T47D (cell line): ENCODE results near the gene HSD17B1.
"Not testable (repeated sequence)": the region's sequence is repeated elsewhere in the genome, so short reads cannot be mapped to it uniquely, and the experiment has no call there.

ENCODE experiments used
- DNase-seq, 2 experiments: peaks; one replicate each; pipeline versions ENCODE4 v3.0.0 to v3.0.0-alpha.2; 2011 to 2012; ENCODE audit warnings: low read depth in 1 of 2, low spot score in 1 of 2
- JUND ChIP-seq: IDR thresholded peaks from 2 replicates; pipeline ENCODE4 v1.6.1; 2012; ENCODE audit warnings: low read depth
- in situ Hi-C: cut with HindIII; loops from 2 replicates; pipeline ENCODE4 v1.10.0; 2016; ENCODE audit warnings: low sequenced_read_pairs, low pct_unique_long_range_greater_than_20kb

HSD17B1 gene

DNA sequence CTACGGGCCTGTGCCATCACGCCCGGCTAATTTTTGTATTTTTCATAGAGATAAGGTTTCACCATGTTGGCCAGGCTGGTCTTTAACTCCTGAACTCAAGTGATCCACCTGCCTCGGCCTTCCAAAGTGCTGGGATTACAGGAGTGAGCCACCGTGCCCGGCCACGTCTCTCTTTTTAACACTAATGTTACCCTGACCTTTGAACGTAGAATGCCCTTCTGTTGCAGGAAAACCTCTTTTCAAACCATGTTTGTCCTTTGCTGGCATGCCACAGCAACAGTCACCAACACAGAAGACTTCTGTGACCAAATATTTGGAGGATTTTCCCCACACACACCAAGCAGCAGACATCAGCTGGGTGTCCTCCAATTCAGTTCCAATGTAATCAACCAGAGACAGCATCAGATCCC, 7.8 kb upstream of the HSD17B1 start:
- TF ChIP-seq JUND = no peak
- in situ Hi-C loops = no loop called here
- DNase-seq = peak in 1 of 2 experiments; percentile 23

DNA sequence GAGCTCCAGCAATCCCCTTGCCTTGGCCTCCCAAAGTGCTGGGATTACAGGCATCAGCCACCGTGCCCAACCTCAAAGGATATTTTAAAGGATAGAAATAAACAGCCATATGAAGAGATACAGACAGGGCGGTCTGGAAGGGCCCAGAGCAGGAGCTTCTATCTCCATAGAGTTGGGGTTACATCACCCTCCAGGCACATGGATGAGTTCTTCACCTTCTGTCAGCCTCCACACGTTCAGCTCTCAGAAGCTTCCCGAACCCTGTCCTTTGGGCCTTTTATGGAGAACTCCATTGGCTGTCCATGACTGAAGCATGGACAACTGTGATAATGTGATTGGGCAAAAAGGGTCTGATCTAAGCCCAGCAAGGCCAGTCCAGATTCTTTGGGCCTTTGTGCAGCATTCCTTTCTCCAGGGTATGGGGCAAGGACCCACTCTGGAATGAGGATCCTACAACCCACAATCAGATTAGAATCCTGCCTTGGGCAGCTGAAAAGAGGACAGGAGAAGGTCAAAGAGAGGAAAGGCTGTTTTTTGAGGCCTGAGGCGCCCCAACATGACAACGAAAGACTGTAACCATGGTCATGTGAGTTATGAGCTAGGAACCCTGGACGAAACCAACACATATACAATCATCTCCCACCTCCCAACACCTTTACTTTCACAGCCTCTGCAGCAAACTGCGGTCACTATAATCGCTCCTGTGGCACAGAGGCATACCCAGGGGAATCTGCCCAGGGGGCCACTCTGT, 6.8 kb upstream of the HSD17B1 start:
- DNase-seq = peak in 1 of 2 experiments; percentile 96
- in situ Hi-C loops = not testable (repeated sequence)

DNA sequence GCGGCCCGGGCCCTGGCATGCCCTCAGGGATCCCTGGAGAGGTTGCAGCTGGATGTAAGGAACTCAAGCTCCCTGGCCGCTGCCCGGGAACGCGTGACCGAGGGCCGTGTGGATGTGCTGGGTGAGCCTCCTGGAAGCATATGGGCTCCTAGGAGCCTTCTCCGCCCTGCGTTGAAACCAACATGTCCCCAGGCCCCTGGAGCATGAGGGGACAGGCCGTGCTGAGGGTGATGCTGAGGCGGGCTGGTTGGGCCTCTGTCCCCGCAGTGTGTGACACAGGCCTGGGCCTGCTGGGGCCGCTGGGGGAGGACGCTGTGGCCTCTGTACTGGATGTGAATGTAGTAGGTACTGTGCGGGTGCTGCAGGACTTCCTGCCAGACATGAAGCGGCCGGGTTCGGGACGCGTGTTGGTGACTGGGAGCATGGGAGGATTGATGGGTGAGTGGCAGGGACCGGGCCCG, 5.7 kb upstream of the HSD17B1 start:
- peak in 1 of 2 experiments; percentile 53 for DNase-seq
- in situ Hi-C loops = no loop called here
- TF ChIP-seq JUND = no peak

DNA sequence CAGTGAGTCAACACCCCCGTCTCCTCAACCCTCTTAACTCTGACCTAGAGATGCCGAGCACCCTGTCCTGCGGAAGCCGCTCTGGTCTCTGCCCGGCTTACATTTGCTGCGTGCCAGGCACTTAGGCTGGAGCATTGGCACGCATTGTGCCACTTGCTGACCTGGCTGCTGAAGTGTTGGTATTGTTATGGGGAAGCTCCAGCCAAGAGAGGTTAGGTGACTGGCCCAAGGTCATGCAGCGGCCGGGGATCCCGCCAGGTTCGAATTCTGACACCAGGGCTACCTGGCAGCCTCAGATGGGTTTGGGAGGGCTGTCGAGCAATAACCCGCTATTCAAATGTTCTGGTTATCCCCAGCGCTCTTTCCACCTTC, 5.0 kb upstream of the HSD17B1 start:
- DNase-seq = peak in 1 of 2 experiments; percentile 18
- in situ Hi-C loops = no loop called here
- no peak for TF ChIP-seq JUND

DNA sequence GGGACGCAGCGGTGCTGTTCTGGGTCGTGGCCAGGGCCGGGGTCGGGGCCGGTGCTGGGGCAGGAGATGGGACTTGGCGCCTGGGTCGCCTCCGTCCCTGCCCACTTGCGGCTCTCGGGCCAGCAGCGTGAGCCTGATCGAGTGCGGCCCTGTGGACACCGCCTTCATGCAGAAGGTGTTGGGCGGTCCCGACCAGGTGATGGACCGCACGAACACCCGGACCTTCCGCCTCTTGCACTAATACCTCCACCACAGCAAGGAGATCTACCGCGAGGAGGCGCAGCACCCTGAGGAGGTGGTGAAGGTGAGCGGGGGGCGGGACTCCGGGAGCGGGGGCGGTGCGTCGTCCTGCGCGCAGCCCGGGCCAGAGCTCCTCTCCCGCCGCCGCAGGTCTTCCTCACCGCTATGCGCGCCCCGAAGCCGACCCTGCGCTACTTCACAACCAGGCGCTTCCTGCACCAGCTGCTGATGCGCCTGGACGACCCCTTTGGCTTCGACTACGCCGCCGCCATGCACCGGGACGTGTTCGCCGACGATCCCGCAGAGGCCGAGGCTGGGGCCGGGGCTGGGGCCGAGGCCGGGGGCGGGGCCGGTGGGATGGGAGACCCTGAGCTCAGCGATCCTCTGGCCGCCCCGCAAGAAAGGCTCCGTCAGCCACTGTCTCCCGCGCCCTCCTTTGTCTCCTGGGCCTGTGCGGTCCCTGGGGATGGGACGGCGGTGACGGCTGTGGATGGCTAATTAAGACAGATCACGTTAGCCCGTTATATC, 4.5 kb upstream of the HSD17B1 start:
- no peak for TF ChIP-seq JUND
- in situ Hi-C loops = no loop called here
- no peak for DNase-seq

DNA sequence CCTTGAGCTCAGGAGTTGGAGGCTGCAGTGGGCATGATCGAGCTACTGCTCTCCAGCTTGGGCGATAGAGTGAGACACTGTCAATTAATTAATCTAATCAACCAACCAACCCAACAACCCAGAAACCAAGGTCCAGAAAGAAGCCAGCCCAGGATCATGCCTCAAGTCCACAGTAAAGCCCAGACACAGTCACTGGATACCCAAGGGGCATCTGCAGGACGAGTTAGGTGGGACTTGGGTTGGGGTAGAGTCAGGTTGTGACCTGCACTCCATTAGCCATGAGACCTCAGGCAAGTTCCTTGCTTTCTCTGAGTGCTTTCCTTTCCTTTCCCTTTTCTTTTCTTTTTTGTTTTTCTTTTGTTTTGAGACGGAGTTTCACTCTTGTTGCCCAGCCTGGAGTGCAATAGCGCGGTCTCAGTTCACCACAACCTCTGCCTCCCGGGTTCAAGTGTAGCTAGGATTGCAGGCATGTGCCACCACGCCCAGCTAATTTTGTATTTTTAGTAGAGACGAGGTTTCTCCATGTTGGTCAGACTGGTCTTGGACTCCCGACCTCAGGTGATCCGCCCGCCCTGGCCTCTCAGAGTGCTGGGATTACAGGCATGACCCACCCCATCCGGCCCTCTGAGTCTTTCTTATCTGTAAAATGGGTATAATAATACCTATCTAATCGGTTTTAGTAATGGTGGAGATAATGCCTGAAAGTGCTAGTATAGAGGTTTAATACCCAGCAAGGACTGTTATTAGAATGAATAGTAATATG, 3.5 kb upstream of the HSD17B1 start:
- no peak for TF ChIP-seq JUND
- in situ Hi-C loops = no loop called here
- no peak for DNase-seq

DNA sequence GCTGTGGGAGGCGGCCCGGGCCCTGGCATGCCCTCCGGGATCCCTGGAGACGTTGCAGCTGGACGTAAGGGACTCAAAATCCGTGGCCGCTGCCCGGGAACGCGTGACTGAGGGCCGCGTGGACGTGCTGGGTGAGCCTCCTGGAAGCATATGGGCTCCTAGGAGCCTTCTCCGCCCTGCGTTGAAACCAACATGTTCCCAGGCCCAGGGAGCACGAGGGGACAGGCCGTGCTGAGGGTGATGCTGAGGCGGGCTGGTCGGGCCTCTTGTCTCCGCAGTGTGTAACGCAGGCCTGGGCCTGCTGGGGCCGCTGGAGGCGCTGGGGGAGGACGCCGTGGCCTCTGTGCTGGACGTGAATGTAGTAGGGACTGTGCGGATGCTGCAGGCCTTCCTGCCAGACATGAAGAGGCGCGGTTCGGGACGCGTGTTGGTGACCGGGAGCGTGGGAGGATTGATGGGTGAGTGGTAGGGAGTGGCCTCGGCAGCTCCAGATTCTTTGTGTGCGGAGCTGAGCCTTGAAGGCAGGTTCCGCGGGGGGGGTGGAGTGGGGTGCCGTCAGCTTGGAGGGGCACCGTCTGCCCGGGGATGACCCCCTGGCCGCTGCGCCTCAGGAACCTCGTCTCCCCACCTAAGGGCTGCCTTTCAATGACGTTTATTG, 567 bp downstream of the HSD17B1 start:
- in situ Hi-C loops = no loop called here
- peak in 1 of 2 experiments; percentile 84 for DNase-seq
- TF ChIP-seq JUND = no peak

DNA sequence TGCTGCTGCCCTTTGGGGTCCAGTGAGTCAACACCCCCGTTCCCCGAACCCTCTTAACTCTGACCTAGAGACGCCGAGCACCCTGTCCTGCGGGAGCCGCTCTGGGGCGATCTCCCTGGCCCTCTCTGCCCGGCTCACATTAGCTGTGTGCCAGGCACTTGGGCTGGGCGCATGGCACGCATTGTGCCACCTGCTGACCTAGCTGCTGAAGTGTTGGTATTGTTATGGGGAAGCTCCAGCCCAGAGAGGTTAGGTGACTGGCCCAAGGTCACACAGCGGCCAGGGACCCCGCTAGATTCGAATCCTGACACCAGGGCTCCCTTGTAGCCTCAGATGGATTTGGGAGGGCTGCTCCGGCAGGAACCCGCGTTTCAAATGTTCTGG, 1.1 kb downstream of the HSD17B1 start:
- no peak for TF ChIP-seq JUND
- in situ Hi-C loops = no loop called here
- peak in 1 of 2 experiments; percentile 84 for DNase-seq

DNA sequence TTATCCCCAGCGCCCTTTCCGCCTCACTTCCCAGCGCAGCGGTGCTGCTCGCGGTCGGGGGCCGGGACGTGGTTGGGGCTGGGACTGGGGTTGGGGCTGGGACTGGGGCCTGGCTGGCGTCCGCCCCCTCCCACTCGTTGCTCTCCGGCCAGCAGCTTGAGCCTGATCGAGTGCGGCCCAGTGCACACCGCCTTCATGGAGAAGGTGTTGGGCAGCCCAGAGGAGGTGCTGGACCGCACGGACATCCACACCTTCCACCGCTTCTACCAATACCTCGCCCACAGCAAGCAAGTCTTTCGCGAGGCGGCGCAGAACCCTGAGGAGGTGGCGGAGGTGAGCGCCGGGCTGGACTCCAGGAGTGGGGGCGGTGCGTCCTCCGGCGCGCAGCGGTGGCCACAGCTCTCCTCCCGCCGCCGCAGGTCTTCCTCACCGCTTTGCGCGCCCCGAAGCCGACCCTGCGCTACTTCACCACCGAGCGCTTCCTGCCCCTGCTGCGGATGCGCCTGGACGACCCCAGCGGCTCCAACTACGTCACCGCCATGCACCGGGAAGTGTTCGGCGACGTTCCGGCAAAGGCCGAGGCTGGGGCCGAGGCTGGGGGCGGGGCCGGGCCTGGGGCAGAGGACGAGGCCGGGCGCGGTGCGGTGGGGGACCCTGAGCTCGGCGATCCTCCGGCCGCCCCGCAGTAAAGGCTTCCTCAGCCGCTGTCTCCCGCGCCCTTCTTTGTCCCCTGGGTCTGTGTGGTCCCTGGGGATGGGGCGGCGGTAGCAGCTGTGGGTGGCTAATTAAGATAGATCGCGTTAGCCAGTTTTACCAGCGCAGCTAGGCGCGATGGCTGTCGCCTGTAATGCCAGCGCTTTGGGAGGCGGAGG, 1.8 kb downstream of the HSD17B1 start:
- no peak for TF ChIP-seq JUND
- peak; percentile 77 to 84 for DNase-seq
- in situ Hi-C loops = no loop called here

DNA sequence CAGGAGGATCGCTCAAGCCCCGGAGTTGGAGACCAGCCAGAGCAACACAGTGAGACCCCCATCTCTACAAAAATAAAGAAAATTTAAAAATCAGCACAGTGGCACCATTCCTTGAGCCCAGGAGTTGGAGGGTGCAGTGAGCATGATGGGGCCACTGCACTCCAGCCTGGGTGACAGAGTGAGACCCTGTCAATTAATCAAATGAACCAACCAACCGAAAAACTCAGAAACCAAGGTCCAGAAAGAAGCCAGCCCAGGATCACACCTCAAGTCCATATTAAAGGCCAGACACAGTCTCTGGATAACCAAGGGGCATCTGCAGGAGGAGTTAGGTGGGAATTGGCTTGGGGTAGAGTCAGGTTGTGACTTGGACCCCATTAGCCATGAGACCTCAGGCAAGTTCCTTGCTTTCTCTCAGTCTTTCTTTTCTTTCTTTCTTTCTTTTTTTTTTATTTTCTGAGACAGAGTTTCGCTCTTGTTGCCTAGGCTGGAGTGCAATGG, 2.4 kb downstream of the HSD17B1 start:
- TF ChIP-seq JUND = no peak
- in situ Hi-C loops = no loop called here
- no peak for DNase-seq

DNA sequence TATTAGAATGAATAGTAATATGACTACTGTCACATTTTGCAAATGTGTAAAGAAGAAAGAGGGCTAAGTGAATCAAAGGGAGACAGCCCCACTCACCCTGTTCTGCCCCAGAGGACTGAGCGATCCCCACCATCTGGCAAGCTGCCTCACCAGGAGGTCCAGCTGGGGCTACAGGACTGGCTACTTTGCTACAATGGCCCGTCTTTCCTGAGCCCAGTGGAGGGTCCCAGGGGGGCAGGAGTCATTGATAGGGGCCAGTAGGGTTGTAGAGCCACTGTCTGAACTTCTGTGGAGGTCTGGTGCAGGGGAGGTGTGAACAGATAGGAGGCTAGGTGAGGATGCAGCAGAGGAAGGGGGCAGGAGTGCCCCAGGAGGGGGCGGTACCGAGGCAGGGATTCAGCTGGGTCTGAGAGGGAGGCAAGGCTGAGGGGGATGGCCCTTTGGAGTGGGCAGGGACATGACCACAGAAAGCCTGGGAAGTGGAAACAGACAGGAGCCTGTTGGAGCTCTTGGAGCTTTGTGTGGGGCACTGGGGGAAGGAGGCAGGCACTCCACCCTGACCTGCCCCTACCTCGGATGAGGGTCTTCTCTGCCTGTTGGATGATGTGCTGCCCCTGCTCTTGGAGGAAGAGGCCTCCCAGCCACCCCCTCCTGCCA, 3.4 kb downstream of the HSD17B1 start:
- in situ Hi-C loops, DNase-seq: not testable (repeated sequence)
